ENCODE measurements around the gene CHD1. TPM values are rescaled to one million over a fixed set of nuclear protein-coding genes. Genes with fewer than 3 reads are reported as not detected.

Gene CHD1
- total and polyA plus RNA-seq, 9 of the 15 experiments (the other 6 are each of a cell fraction or from before 2014, with no cell fraction given), result 27.3 to 133 (median 58.7) TPM

GRCh38 chr5:98825582-98826375, 103.0 kb downstream of the CHD1 start (continued):
- TF ChIP-seq CLOCK (CRISPR knock-in tag; IDR thresholded peaks at IDR 0.05; ENCODE audit: borderline replicate concordance) (no peak), RBFOX2 (IDR thresholded peaks at IDR 0.05; ENCODE audit: low read depth, low read length) (no peak)

- WGBS (ENCODE audit: insufficient coverage, low coverage, missing lambda C conversion rate), result 4% methylated on average over 6 of the region's 6 CpGs
- CTCF ChIA-PET (ENCODE audit: low intra/inter-chr PET ratio), result no interaction called here
- in situ Hi-C loops (cut with MboI), result no loop called here
Observed at GRCh38 chr5:98816582-98817222, 112.1 kb downstream of the CHD1 start.

More at GRCh38 chr5:98816582-98817222, 112.1 kb downstream of the CHD1 start:
- FAIRE-seq, result no peak
- H3K9me3 ChIP-seq (replicated peaks; ENCODE audit: control insufficient read depth, insufficient read depth, low read depth, low read length), result no peaks in the 10 kb centered on the region
- no peak overlapping the region for H3K9ac ChIP-seq (ENCODE audit: insufficient read depth in 1 of 2, low read depth in 2 of 2, low read length in 2 of 2)
- no peaks in the 10 kb centered on the region for H3K9me1 ChIP-seq (ENCODE audit: control insufficient read depth, insufficient read depth, low read length)
- DNase-seq (ENCODE audit: extremely low read depth in 1 of 4, low spot score in 3 of 4), result peak in 1 of 4 experiments; percentile 30
- no peaks in the 10 kb centered on the region for H3K27me3 ChIP-seq (ENCODE audit: control insufficient read depth in 2 of 2, insufficient read depth in 2 of 2, low read length in 2 of 2)
- no TSS peak for BruUV-seq (replicated peaks)
- H3K36me3 ChIP-seq (ENCODE audit: control insufficient read depth, insufficient read depth, low read length), result no peaks in the 10 kb centered on the region
- no peaks in the 10 kb centered on the region for H4K20me1 ChIP-seq (replicated peaks; ENCODE audit: control insufficient read depth, insufficient read depth, low read length)
- no peak overlapping the region for H3K4me2 ChIP-seq (ENCODE audit: insufficient read depth, low read length)
- no peak for ATAC-seq
- no peak overlapping the region for H3K27ac ChIP-seq (ENCODE audit: extremely low read depth, low read depth, low read length)
- H2AFZ ChIP-seq (ENCODE audit: low read depth, low read length), result no peak overlapping the region
- no peaks in the 10 kb centered on the region for H3K79me2 ChIP-seq (ENCODE audit: control insufficient read depth, insufficient read depth, low read length)
- TF ChIP-seq HOMEZ (CRISPR knock-in tag; IDR thresholded peaks at IDR 0.05) (no peak), NFIC (IDR thresholded peaks at IDR 0.05) (peak; percentile 76)
- H3K4me1 ChIP-seq (replicated peaks in 1 of 2; ENCODE audit: control insufficient read depth in 2 of 2, insufficient read depth in 2 of 2, low read length in 2 of 2), result no peaks in the 10 kb centered on the region
- no peak overlapping the region for H3K4me3 ChIP-seq
- POLR2A ChIA-PET, result no interaction called here
- intact Hi-C loops (cut with micrococcal nuclease), result no loop called here
